Natural killer cell (primary cell): ENCODE results near the gene XPA. TPM values are rescaled to one million over a fixed set of nuclear protein-coding genes. Genes with fewer than 3 reads are reported as not detected.

Experiments used
- ATAC-seq, 3 donors: fragments of 150-1000 bp in 2 of 3; fragments of 200-7000 bp in 1 of 3; cut with Tn5 transposase; 1 replicate in 1 of 3; 2 replicates in 2 of 3; pipeline ENCODE4 v1.10.0; 2021; ENCODE audit warnings: mild to moderate bottlenecking in 2 of 3, moderate library complexity in 2 of 3
- DNase-seq, 2 donors: peaks; one replicate each; pipeline versions ENCODE4 v3.0.0 to v3.0.0-alpha.2; 2013 to 2021; ENCODE audit warnings: mixed read lengths in 1 of 2
- H3K27ac ChIP-seq: one replicate; pipeline ENCODE4 v1.5.1; 2013; ENCODE audit warnings: mild to moderate bottlenecking, low read length
- H3K27me3 ChIP-seq: one replicate; pipeline ENCODE4 v1.6.1; 2013; ENCODE audit warnings: low read length; ENCODE audit not compliant: control insufficient read depth, insufficient read depth
- H3K36me3 ChIP-seq: one replicate; pipeline ENCODE4 v1.6.1; 2013; ENCODE audit warnings: low read length; ENCODE audit not compliant: control insufficient read depth, insufficient read depth
- H3K4me1 ChIP-seq: one replicate; pipeline ENCODE4 v1.6.1; 2013; ENCODE audit warnings: low read length; ENCODE audit not compliant: control insufficient read depth, insufficient read depth
- H3K4me3 ChIP-seq: one replicate; pipeline ENCODE4 v1.5.1; 2013; ENCODE audit warnings: low read length
- H3K9me3 ChIP-seq: one replicate; pipeline ENCODE4 v1.6.1; 2013; ENCODE audit warnings: low read length; ENCODE audit not compliant: control insufficient read depth, insufficient read depth
- H3K27ac Mint-ChIP-seq, 2 donors: one replicate each; pipeline ENCODE4 v1.8.0; 2022; ENCODE audit warnings: mild to moderate bottlenecking in 2 of 2, mixed read lengths in 2 of 2, moderate library complexity in 1 of 2
- H3K27me3 Mint-ChIP-seq, 2 donors: one replicate each; pipeline ENCODE4 v1.8.0; 2022; ENCODE audit warnings: low read depth in 2 of 2, mixed read lengths in 2 of 2
- H3K36me3 Mint-ChIP-seq: one replicate; pipeline ENCODE4 v1.8.0; 2022; ENCODE audit warnings: mixed read lengths
- H3K4me1 Mint-ChIP-seq, 2 donors: one replicate each; pipeline ENCODE4 v1.8.0; 2022; ENCODE audit warnings: mixed read lengths in 2 of 2
- H3K4me3 Mint-ChIP-seq: one replicate; pipeline ENCODE4 v1.8.0; 2022; ENCODE audit warnings: mild to moderate bottlenecking, moderate library complexity, mixed read lengths
- H3K9me3 Mint-ChIP-seq, 2 donors: one replicate each; pipeline ENCODE4 v1.8.0; 2022; ENCODE audit warnings: mixed read lengths in 2 of 2
- WGBS: methylation state at CpG from one replicate; pipeline ENCODE4 v1.1.7; 2013; ENCODE audit warnings: missing lambda C conversion rate; ENCODE audit not compliant: insufficient coverage; 5-methylcytosine and 5-hydroxymethylcytosine counted together
- intact Hi-C: fragments of 100-400 bp; cut with micrococcal nuclease; formaldehyde crosslinking; loops from one replicate; pipeline ENCODE4 v1.14.2; 2022
- total RNA-seq, 4 donors: library from RNA; stranded (reverse); fragments of 120-200 nt in 1 of 4; gene quantifications; one replicate each; pipeline versions ENCODE4 v1.2.3 to v1.2.4, GENCODE V29; 2013 to 2022
- TF ChIP-seq, protein P1 (sequence below): fragments of 200-600 bp; IDR thresholded peaks from one replicate; pipeline ENCODE4 v1.8.0; 2022; ENCODE audit warnings: antibody characterized with exemption

Gene XPA
- total RNA-seq, 3 donors from 2014 or later (not counting 1 experiment from before 2014, with no cell fraction given), result 21.7 to 28.4 (median 25.6) TPM

DNA sequence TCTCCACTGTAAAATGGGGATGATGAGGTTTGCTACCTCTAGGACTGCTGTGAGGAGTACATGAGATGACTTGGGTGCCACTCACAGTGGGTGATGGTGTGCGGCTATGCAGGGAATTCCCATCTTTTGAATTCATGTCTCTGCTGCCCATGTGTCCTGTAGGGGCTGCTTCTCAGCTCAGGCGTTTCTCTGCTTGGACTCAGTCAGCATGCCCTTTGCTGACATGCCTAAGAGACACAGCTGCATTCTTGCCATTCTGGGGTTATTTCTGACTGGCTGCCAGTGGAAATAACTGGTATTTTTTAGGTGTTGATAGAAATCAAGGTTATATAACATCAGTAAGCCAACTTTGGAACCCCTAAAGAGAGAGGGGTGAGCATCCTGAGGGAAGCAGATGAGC lies 24.3 kb upstream of the XPA start:
- no peak overlapping the region for H3K4me3 Mint-ChIP-seq
- no peaks in the 10 kb centered on the region for H3K36me3 ChIP-seq
- no peak overlapping the region for H3K27ac ChIP-seq
- H3K4me1 ChIP-seq, result no peaks in the 10 kb centered on the region
- no peaks in the 10 kb centered on the region for H3K9me3 ChIP-seq
- H3K9me3 Mint-ChIP-seq, result peaks cover 2% of the 10 kb centered on the region in 2 donors
- H3K27me3 Mint-ChIP-seq, result peaks cover 21 to 27% of the 10 kb centered on the region in 2 donors
- H3K27ac Mint-ChIP-seq, result no peak overlapping the region
- H3K4me3 ChIP-seq, result no peak overlapping the region
- H3K27me3 ChIP-seq, result no peaks in the 10 kb centered on the region
- no peaks in the 10 kb centered on the region for H3K36me3 Mint-ChIP-seq
- no peak for DNase-seq
- ATAC-seq, result no peak
- intact Hi-C loops, result no loop called here
- TF ChIP-seq, protein P1, sequence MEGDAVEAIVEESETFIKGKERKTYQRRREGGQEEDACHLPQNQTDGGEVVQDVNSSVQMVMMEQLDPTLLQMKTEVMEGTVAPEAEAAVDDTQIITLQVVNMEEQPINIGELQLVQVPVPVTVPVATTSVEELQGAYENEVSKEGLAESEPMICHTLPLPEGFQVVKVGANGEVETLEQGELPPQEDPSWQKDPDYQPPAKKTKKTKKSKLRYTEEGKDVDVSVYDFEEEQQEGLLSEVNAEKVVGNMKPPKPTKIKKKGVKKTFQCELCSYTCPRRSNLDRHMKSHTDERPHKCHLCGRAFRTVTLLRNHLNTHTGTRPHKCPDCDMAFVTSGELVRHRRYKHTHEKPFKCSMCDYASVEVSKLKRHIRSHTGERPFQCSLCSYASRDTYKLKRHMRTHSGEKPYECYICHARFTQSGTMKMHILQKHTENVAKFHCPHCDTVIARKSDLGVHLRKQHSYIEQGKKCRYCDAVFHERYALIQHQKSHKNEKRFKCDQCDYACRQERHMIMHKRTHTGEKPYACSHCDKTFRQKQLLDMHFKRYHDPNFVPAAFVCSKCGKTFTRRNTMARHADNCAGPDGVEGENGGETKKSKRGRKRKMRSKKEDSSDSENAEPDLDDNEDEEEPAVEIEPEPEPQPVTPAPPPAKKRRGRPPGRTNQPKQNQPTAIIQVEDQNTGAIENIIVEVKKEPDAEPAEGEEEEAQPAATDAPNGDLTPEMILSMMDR, result no peak
- WGBS, result 87% methylated on average over 2 of the region's 2 CpGs
- no peaks in the 10 kb centered on the region for H3K4me1 Mint-ChIP-seq

- Mint-ChIP-seq H3K4me1 (no peaks in the 10 kb centered on the region), H3K9me3 (peaks cover 2% of the 10 kb centered on the region in 2 donors), H3K27ac (no peak overlapping the region), H3K36me3 (no peaks in the 10 kb centered on the region), H3K27me3 (peaks cover 12 to 17% of the 10 kb centered on the region in 2 donors), H3K4me3 (no peak overlapping the region)
- ATAC-seq (no peak), DNase-seq (no peak)
- intact Hi-C loops, result loop anchor here (10.0 kb wide), 1 partner anchor 317 kb away; no protein-coding TSS in a partner anchor
- TF ChIP-seq, protein P1, result no peak
- Histone ChIP-seq H3K9me3 (no peaks in the 10 kb centered on the region), H3K36me3 (no peaks in the 10 kb centered on the region), H3K4me3 (no peak overlapping the region), H3K4me1 (no peaks in the 10 kb centered on the region), H3K27me3 (no peaks in the 10 kb centered on the region), H3K27ac (no peak overlapping the region)
- 86% methylated on average over 3 of the region's 3 CpGs for WGBS
These were observed 20.7 kb upstream of the XPA start for GRCh38 chr9:97717866-97718265.

- TF ChIP-seq, protein P1, result no peak
- Mint-ChIP-seq H3K27ac (no peak overlapping the region), H3K36me3 (no peaks in the 10 kb centered on the region), H3K4me3 (no peak overlapping the region), H3K27me3 (peaks cover 11 to 17% of the 10 kb centered on the region in 2 donors), H3K9me3 (no peaks in the 10 kb centered on the region), H3K4me1 (peaks cover 8 to 11% of the 10 kb centered on the region in 2 donors)
- DNase-seq, result peak in 1 of 2 donors; percentile 59
- Histone ChIP-seq H3K4me3 (no peak overlapping the region), H3K9me3 (no peaks in the 10 kb centered on the region), H3K36me3 (no peaks in the 10 kb centered on the region), H3K4me1 (peaks cover 15% of the 10 kb centered on the region), H3K27ac (no peak overlapping the region), H3K27me3 (no peaks in the 10 kb centered on the region)
- intact Hi-C loops, result loop anchor here (5.0 to 10.0 kb wide), 3 partner anchors 193 to 548 kb away; no protein-coding TSS in a partner anchor
- WGBS, result 6% methylated on average over 3 of the region's 3 CpGs
- no peak for ATAC-seq
These were observed 17.3 kb upstream of the XPA start for GRCh38 chr9:97714435-97714834.

DNA sequence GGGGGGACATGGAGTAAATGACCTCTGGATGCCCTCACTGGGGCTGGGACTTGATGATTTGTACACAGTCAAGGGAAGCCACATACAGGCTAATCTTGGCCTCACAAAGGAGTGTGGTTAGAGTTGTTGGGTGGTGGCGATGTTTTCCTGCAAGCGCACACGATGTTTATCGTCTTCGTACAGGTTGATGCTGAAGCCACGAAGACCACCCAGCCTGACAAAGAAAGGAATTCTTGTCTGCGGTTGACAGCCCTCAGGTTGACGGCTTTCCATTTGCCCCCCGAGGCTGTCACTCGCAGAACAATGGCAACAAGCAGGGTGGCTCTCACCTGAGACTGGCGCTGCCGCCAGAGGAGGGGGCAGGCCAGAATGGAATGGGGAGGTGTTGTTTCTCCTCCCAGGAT lies 14.1 kb upstream of the XPA start:
- no peaks in the 10 kb centered on the region for H3K36me3 ChIP-seq
- TF ChIP-seq, protein P1, result no peak
- Mint-ChIP-seq H3K4me1 (peaks cover 9 to 18% of the 10 kb centered on the region in 2 donors), H3K36me3 (no peaks in the 10 kb centered on the region), H3K4me3 (no peak overlapping the region), H3K9me3 (no peaks in the 10 kb centered on the region), H3K27me3 (peaks cover 17 to 36% of the 10 kb centered on the region in 2 donors), H3K27ac (peak overlapping the region in 1 of 2 donors; percentile 40)
- DNase-seq, result peak in 1 of 2 donors; percentile 29
- ATAC-seq, result peak in 2 of 3 donors; percentile 42 to 45
- intact Hi-C loops, result loop anchor here (5.0 to 10.0 kb wide), 3 partner anchors 196 to 551 kb away; no protein-coding TSS in a partner anchor
- 14% methylated on average over 12 of the region's 12 CpGs for WGBS
- H3K4me1 ChIP-seq, result peaks cover 15% of the 10 kb centered on the region
- H3K27me3 ChIP-seq, result no peaks in the 10 kb centered on the region
- no peak overlapping the region for H3K27ac ChIP-seq
- H3K4me3 ChIP-seq, result no peak overlapping the region
- no peaks in the 10 kb centered on the region for H3K9me3 ChIP-seq
